ENCODE measurements around the gene PBX2. TPM values are rescaled to one million over a fixed set of nuclear protein-coding genes. Genes with fewer than 3 reads are reported as not detected.
A peak's percentile ranks its signal among the peaks of the same experiment; 100 is the strongest.
"Not testable (repeated sequence)": the region's sequence is repeated elsewhere in the genome, so short reads cannot be mapped to it uniquely, and the experiment has no call there.

PBX2 gene
- total and polyA plus RNA-seq, 2 experiments from 2014 or later, result 3.1 to 25.4 TPM

DNA sequence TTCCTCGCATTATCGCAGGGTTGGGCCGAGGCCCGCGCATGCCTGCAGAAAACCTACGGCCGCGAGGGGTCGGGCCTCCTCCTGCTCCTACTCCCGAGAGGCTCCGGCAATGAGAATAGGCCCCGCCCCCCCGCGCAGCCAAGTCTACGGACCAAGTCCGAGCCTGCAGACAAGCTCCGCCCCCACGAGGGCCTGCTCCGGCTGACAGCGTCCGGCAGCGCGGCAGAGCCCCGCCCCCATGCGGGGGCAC is 5.6 kb upstream of the PBX2 start:
- Histone ChIP-seq H3F3A (ENCODE audit: insufficient read depth) (peaks cover 13% of the 10 kb centered on the region), H3K36me3 (ENCODE audit: low read depth) (no peaks in the 10 kb centered on the region), H4K20me1 (ENCODE audit: insufficient read depth) (no peaks in the 10 kb centered on the region), H3K4me1 (ENCODE audit: insufficient read depth) (peaks cover 25% of the 10 kb centered on the region), H3K79me2 (ENCODE audit: insufficient read depth) (no peaks in the 10 kb centered on the region), H3K9ac (peak overlapping the region; percentile 89; the same call in 1 of the 2 replicates), H3K4me2 (ENCODE audit: unreplicated experiment) (no peak overlapping the region), H2AFZ (no peak overlapping the region), H3K27me3 (replicated peaks; ENCODE audit: insufficient read depth) (no peaks in the 10 kb centered on the region), H3K9me3 (ENCODE audit: low read depth) (no peaks in the 10 kb centered on the region), H3K9me2 (ENCODE audit: insufficient read depth) (no peaks in the 10 kb centered on the region), H3K4me3 (no peak overlapping the region), H3K27ac (no peak overlapping the region)
- peak; percentile 100 for DNase-seq
- in situ Hi-C loops (cut with MboI), result no loop called here
- no peak for TF ChIP-seq EZH2phosphoT487 (IDR thresholded peaks at IDR 0.05; ENCODE audit: insufficient read depth, low read depth)
- TF ChIP-seq EZH2 (IDR thresholded peaks at IDR 0.05; ENCODE audit: insufficient read depth, poor library complexity, severe bottlenecking), result no peak
- 1% methylated on average over 19 to 21 of the region's 25 CpGs for WGBS, 2 experiments (ENCODE audit: low coverage in 1 of 2, low lambda C conversion rate in 2 of 2, missing lambda C conversion rate in 2 of 2)

DNA sequence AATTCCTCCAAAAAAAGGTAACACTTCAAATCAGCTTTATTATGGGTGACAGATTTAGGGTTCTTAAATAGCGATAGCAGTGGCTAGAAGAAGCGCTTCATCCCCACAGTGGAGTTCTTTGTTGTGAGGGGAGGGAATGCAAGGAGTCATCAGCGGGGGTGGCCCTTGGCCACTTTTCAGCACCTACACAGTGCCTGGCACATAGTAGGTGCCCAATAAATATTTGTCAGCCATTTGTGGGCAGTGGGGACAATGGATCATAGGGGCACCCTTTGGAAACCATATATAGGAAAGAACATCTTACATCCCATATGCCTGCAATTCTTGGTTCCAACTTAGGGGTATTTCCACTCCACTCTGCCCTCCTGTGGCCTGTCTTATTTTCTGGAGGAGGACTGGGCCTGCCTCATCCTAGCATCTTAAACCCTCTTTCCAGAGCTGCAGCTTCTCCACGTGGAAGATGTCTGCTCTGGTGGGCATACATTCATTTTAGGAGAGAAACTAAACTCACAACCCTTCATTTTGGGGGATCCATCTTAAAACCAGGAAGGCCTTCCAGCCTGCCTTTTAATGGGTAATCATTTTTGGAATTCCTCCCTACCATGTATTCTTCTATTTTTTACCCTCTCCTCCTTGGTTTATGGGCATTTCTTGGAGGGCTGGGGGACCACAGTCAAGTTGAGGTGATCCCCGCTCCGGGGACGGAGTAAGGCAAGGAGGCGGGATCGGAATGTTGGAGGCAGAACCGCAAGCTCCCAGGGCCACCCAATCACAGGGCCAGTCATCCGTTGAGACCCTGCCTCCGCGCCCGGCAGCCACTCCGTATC is 5.0 kb upstream of the PBX2 start:
- Histone ChIP-seq H3F3A (ENCODE audit: insufficient read depth) (peaks cover 13% of the 10 kb centered on the region), H3K36me3 (ENCODE audit: low read depth) (no peaks in the 10 kb centered on the region), H3K27me3 (replicated peaks; ENCODE audit: insufficient read depth) (no peaks in the 10 kb centered on the region), H3K4me2 (ENCODE audit: unreplicated experiment) (peak overlapping the region; percentile 95), H3K4me3 (peak overlapping the region; percentile 80), H3K27ac (peak overlapping the region; percentile 91), H3K9ac (peak overlapping the region; percentile 89), H2AFZ (peak overlapping the region; percentile 78), H3K79me2 (ENCODE audit: insufficient read depth) (peaks cover 5% of the 10 kb centered on the region), H4K20me1 (ENCODE audit: insufficient read depth) (no peaks in the 10 kb centered on the region), H3K4me1 (ENCODE audit: insufficient read depth) (peaks cover 28% of the 10 kb centered on the region), H3K9me2 (ENCODE audit: insufficient read depth) (no peaks in the 10 kb centered on the region), H3K9me3 (ENCODE audit: low read depth) (no peaks in the 10 kb centered on the region)
- in situ Hi-C loops (cut with MboI), result no loop called here
- TF ChIP-seq EZH2phosphoT487 (IDR thresholded peaks at IDR 0.05; ENCODE audit: insufficient read depth, low read depth), result no peak
- no peak for TF ChIP-seq EZH2 (IDR thresholded peaks at IDR 0.05; ENCODE audit: insufficient read depth, poor library complexity, severe bottlenecking)
- WGBS, 2 experiments (ENCODE audit: low coverage in 1 of 2, low lambda C conversion rate in 2 of 2, missing lambda C conversion rate in 2 of 2), result 11% methylated on average over 15 of the region's 15 CpGs
- peak; percentile 82 for DNase-seq

DNA sequence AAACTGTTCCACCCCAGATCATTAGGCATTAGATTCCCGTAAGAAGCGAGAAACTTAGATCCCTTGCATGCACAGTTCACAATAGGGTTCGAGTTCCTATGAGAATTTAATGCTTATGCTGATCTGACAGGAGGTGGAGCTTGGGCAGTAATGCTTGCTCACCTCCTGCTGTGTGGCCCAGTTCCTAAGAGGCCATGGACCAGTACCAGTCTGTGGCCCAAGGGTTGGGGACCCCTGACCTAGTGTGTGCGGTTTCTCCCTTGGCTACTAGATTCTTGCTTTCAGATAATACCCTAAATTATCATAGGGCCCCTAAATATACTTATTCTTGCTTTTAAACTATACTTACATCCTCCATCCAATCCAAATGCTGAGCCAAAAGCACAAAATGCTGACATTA is 4.4 kb upstream of the PBX2 start:
- peaks cover 12% of the 10 kb centered on the region for H3K79me2 ChIP-seq (ENCODE audit: insufficient read depth)
- H3K27me3 ChIP-seq (replicated peaks; ENCODE audit: insufficient read depth), result no peaks in the 10 kb centered on the region
- H4K20me1 ChIP-seq (ENCODE audit: insufficient read depth), result no peaks in the 10 kb centered on the region
- peaks cover 13% of the 10 kb centered on the region for H3F3A ChIP-seq (ENCODE audit: insufficient read depth)
- H3K36me3 ChIP-seq (ENCODE audit: low read depth), result no peaks in the 10 kb centered on the region
- peak overlapping the region; percentile 91 for H3K27ac ChIP-seq
- peak overlapping the region; percentile 80; the same call in 1 of the 2 replicates for H3K4me3 ChIP-seq
- peak overlapping the region; percentile 89 for H3K9ac ChIP-seq
- H2AFZ ChIP-seq, result peak overlapping the region; percentile 78; the same call in 1 of the 2 replicates
- H3K4me1 ChIP-seq (ENCODE audit: insufficient read depth), result peaks cover 28% of the 10 kb centered on the region
- no peaks in the 10 kb centered on the region for H3K9me3 ChIP-seq (ENCODE audit: low read depth)
- 99% methylated on average over 4 of the region's 4 CpGs for WGBS, 2 experiments (ENCODE audit: low coverage in 1 of 2, low lambda C conversion rate in 2 of 2, missing lambda C conversion rate in 2 of 2)
- in situ Hi-C loops (cut with MboI), result no loop called here
- H3K4me2 ChIP-seq (ENCODE audit: unreplicated experiment), result peak overlapping the region; percentile 95
- no peak for TF ChIP-seq EZH2 (IDR thresholded peaks at IDR 0.05; ENCODE audit: insufficient read depth, poor library complexity, severe bottlenecking)
- DNase-seq, result no peak
- H3K9me2 ChIP-seq (ENCODE audit: insufficient read depth), result no peaks in the 10 kb centered on the region

DNA sequence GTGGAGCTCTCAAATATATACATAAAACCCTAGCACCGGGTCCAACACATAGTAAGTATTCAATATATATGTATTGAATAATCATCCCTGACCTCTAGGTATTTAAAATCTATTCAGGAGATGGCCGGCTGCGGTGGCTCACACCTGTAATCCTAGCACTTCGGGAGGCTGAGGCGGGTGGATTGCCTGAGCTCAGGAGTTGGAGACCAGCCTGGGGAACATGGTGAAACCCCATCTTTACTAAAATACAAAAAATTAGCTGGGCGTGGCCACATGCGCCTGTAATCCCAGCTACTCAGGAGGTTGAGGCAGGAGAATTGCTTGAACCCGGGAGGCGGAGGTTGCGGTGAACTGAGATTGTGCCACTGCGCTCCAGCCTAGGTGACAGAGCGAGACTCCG is 3.1 kb upstream of the PBX2 start:
- H3K79me2 ChIP-seq (ENCODE audit: insufficient read depth), result peaks cover 24% of the 10 kb centered on the region
- H4K20me1 ChIP-seq (ENCODE audit: insufficient read depth); H3K27me3 ChIP-seq (replicated peaks; ENCODE audit: insufficient read depth); H3K9me3 ChIP-seq (ENCODE audit: low read depth); H3K4me3 ChIP-seq; H3K36me3 ChIP-seq (ENCODE audit: low read depth); H3K9me2 ChIP-seq (ENCODE audit: insufficient read depth); in situ Hi-C loops (cut with MboI); DNase-seq: not testable (repeated sequence)
- H3K4me2 ChIP-seq (ENCODE audit: unreplicated experiment), result peak overlapping the region; percentile 31
- H3F3A ChIP-seq (ENCODE audit: insufficient read depth), result peaks cover 13% of the 10 kb centered on the region
- peak overlapping the region; percentile 77 for H2AFZ ChIP-seq
- 86 to 87% methylated on average over 13 of the region's 13 CpGs for WGBS, 2 experiments (ENCODE audit: low coverage in 1 of 2, low lambda C conversion rate in 2 of 2, missing lambda C conversion rate in 2 of 2)
- H3K27ac ChIP-seq, result peak overlapping the region; percentile 24; the same call in 1 of the 2 replicates
- H3K4me1 ChIP-seq (ENCODE audit: insufficient read depth), result peaks cover 28% of the 10 kb centered on the region
- peak overlapping the region; percentile 46; the same call in 1 of the 2 replicates for H3K9ac ChIP-seq
